Right cardiac atrium (tissue), 5 donors: ENCODE results near the gene ZNF526. TPM values are rescaled to one million over a fixed set of nuclear protein-coding genes. Genes with fewer than 3 reads are reported as not detected.

ENCODE experiments used
- ATAC-seq, 2 donors: fragments of 200-7000 bp; cut with Tn5 transposase; one replicate each; pipeline versions ENCODE4 v1.8.0 to v1.9.1; 2020; ENCODE audit warnings: moderate library complexity in 2 of 2, mild to moderate bottlenecking in 1 of 2
- DNase-seq, 3 donors: peaks; one replicate each; pipeline ENCODE4 v3.0.0-alpha.2; 2020
- H3K27ac ChIP-seq: one replicate; pipeline ENCODE4 v1.5.1; 2013; ENCODE audit warnings: mild to moderate bottlenecking, low read length, control low read depth, moderate library complexity
- H3K27me3 ChIP-seq: one replicate; pipeline ENCODE4 v1.6.1; 2013; ENCODE audit not compliant: control insufficient read depth, insufficient read depth
- H3K4me1 ChIP-seq: one replicate; pipeline ENCODE4 v1.6.1; 2013; ENCODE audit warnings: low read length; ENCODE audit not compliant: control insufficient read depth, insufficient read depth
- H3K4me3 ChIP-seq: one replicate; pipeline ENCODE4 v1.5.1; 2013; ENCODE audit warnings: low read length, control low read depth
- H3K9me3 ChIP-seq: one replicate; pipeline ENCODE4 v1.6.1; 2013; ENCODE audit warnings: low read length; ENCODE audit not compliant: control insufficient read depth
- WGBS: extraction: QIAGEN DNeasy Blood & Tissue Kit; methylation state at CpG from one replicate; pipeline ENCODE4 v1.1.7; 2013; 5-methylcytosine and 5-hydroxymethylcytosine counted together
- intact Hi-C, 4 donors: fragments of 100-400 bp; cut with DNase I; formaldehyde crosslinking; loops; one replicate each; pipeline versions ENCODE4 v1.11.0 to v1.14.0; 2022 to 2023
- polyA plus RNA-seq: library from polyadenylated mRNA; stranded (reverse); fragments of 200-250 nt; gene quantifications from one replicate; pipeline ENCODE4 v1.2.3, GENCODE V29; 2013
- total RNA-seq, 4 donors: library from RNA; stranded (reverse); fragmentation: NEBNext Ultra II Directional; extraction: Animal tissue kit (Norgen Biotek cat#: 25700); gene quantifications; one replicate each; pipeline ENCODE4 v1.2.1, GENCODE V29; 2021
- donor health status: healthy with polysubstance abuse.
- donor health status: DM: no; HTN: yes; CAD: no.
- donor health status: DM: no; HTN: no; CAD: no.
- donor health status: DM: no; HTN: yes; CAD: no; lungs with severe emphysema.
- donor health status: DM: yes; HTN: yes; CAD: no.

Gene ZNF526
- total and polyA plus RNA-seq, 5 donors, result 3.3 to 7.3 (median 6.3) TPM

DNA sequence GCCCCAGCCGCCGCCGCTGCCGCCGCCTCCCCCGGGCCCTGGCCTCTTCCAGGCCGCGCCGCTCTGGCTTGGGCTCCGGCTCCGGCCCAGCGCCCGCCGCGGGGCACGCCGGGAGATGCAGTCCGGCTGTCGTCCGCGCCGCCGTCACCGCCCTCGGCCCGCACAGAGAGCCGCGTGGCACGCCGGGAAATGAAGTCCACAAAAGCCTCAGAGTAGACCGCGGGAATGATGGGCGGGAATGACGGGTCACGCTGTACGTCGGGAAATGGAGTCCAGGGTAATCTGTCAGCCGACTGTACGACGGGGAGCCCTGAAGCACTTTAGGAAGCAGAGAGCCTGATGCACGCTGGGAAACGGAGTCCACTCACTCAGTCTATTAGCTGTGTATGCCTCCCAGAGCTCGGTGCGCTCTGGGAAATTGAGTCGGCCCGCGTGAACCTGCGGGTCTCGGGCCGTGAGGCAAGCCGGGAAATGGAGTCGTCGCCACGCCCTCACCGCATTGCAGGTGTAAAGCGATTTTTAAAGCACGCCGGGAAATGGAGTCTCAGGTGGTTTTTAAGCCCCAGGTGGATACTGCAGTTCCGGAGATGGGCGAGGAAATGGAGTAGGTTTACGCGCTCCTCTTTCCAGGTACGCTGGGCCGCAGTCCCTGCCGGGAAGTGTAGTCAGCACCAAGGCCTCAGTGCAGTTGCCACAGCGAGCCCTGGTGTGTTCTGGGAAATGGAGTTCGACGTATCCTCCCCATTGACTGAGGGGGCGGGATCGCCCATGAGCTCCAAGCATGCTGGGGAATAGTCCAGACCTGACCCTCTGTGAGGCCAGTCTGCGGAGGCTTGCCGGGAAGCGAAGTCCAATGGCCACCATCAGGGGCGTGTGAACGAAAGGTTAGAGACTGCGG, 22.6 kb downstream of the ZNF526 start, which contains the start of gene GSK3A:
Gene GSK3A, minus strand, starts transcription at position 91 of the 898 bp plus-strand sequence. CDS start 137 bp downstream, outside the sequence.
- Histone ChIP-seq H3K4me1 (peaks cover 5% of the 10 kb centered on the region), H3K27ac (peak within 1 kb of the TSS; percentile 94), H3K9me3 (no peaks in the 10 kb centered on the region), H3K27me3 (no peaks in the 10 kb centered on the region), H3K4me3 (peak within 1 kb of the TSS; percentile 94)
- DNase-seq, result peak; percentile 98 to 99 (median 99)
- WGBS, result under 1% methylated on average over 76 of the region's 76 CpGs
- intact Hi-C loops, result no loop called here
- ATAC-seq, result peak; percentile 89 to 91

DNA sequence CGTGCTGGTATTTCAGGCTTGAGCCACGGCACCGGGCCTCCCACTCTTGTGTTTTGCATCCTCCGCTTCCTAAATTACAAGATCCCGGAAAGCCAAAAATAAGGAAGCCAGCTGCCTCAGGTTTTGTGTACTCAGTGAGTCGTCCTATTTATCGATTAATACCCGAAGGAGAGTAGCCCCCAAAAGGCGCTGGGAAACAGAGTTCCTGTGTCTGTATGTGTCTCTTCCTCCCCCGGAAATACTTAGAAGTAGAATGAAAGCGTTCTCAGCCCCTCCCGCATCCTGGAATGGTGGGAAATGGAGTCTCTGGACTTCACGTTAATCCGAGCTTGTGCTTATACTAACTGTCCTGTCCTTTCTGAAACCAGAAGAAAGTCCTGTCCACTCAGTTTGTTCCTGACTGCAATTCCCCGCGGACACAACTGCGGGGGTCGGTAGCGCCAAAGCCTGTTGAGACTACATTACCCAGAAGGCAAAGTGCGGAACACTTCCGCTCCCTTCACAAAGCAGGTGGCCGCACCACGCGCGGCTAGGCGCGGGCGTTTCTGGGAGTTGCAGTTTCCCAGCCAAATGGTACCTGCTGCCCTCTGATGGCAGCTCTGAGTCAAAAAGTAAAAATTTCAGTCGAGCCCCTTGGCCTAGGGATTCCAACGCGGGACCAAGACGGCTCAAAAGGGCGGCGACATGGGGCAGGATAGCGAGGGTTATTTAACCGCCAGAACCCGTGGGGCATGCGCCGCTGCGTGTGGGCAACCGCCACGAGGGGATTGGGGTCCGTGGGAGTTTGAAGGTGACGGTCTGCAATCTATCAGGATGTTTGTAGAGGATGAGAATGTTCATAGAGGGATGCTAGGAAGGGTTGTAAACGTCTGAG, 24.5 kb downstream of the ZNF526 start:
- peak overlapping the region; percentile 90 for H3K27ac ChIP-seq
- H3K9me3 ChIP-seq, result no peaks in the 10 kb centered on the region
- peak; percentile 40 to 48 for ATAC-seq
- H3K27me3 ChIP-seq, result no peaks in the 10 kb centered on the region
- 2% methylated on average over 45 of the region's 45 CpGs for WGBS
- intact Hi-C loops, result loop anchor here (5.0 kb wide), 2 partner anchors 38 to 53 kb away; no protein-coding TSS in a partner anchor
- peaks cover 5% of the 10 kb centered on the region for H3K4me1 ChIP-seq
- DNase-seq, result peak; percentile 94 to 97 (median 96)
- peak overlapping the region; percentile 77 for H3K4me3 ChIP-seq

DNA sequence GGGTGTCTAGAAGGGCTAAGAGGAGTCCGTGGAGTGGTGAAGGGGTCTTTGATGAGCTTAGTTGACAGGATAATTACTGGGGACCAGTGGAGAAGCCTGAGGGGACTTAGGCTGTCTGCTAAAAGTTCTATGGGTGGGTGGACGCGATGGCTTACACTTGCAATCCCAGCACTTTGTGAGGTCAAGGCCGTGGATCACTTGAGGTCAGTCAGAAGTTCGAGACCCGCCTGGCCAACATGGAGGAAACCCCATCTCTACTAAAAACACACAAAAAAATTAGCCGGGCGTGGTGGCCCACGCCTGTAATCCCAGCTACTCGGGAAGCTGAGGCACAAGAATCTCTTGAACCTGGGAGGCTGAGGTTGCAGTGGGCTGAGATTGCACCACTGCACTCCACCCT, 25.1 kb downstream of the ZNF526 start:
- WGBS, result 71% methylated on average over 10 of the region's 10 CpGs
- Histone ChIP-seq H3K27me3 (no peaks in the 10 kb centered on the region), H3K4me3 (no peak overlapping the region), H3K4me1 (peaks cover 9% of the 10 kb centered on the region), H3K27ac (peak overlapping the region; percentile 44), H3K9me3 (no peaks in the 10 kb centered on the region)
- intact Hi-C loops, result loop anchor here (5.0 kb wide), 2 partner anchors 37 to 52 kb away; no protein-coding TSS in a partner anchor
- DNase-seq (no peak), ATAC-seq (no peak)

DNA sequence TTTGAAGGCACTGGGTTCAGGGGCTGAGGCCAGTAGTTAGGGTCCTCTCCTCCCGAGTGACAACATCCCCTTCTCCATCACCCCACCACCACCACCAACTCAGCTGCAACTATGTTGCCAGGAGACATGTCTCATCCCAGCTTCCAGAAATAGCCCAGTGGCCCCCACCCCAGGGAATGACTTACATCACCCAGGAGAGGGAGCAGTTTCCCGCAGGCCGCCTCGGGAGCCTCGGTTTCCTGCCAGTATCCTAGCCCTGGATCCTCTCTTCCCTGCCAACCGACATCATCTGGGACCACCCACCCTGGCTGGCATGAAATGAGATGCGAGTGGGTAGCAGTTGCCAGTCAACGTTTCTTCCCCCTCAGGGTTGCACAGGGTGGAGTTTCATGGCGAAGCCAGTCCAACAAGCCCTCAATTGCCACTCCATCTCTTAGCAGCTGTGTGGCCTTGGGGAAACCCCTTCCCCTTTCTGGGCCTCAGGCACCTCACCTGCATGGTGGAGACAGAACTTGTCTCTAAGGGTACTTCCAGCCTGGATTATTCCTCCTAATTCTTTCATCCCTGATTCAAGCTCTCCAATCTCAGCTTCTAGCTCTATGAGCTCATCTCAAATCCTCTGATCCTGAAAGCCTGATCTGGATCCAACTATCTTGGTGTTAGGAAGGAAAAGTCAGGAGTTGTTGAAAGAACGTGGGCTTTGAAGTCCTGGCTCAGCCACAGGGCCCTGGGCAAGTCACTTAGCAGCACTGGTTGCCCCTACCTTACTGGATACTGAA, 26.2 kb downstream of the ZNF526 start:
- intact Hi-C loops, result loop anchor here (5.0 kb wide), 2 partner anchors 36 to 51 kb away; no protein-coding TSS in a partner anchor
- peak overlapping the region; percentile 25 for H3K27ac ChIP-seq
- H3K4me3 ChIP-seq, result no peak overlapping the region
- peak; percentile 82 to 88 (median 88) for DNase-seq
- peaks cover 14% of the 10 kb centered on the region for H3K4me1 ChIP-seq
- H3K9me3 ChIP-seq, result no peaks in the 10 kb centered on the region
- 13% methylated on average over 10 of the region's 10 CpGs for WGBS
- no peaks in the 10 kb centered on the region for H3K27me3 ChIP-seq
- peak in 1 of 2 donors; percentile 1 for ATAC-seq

DNA sequence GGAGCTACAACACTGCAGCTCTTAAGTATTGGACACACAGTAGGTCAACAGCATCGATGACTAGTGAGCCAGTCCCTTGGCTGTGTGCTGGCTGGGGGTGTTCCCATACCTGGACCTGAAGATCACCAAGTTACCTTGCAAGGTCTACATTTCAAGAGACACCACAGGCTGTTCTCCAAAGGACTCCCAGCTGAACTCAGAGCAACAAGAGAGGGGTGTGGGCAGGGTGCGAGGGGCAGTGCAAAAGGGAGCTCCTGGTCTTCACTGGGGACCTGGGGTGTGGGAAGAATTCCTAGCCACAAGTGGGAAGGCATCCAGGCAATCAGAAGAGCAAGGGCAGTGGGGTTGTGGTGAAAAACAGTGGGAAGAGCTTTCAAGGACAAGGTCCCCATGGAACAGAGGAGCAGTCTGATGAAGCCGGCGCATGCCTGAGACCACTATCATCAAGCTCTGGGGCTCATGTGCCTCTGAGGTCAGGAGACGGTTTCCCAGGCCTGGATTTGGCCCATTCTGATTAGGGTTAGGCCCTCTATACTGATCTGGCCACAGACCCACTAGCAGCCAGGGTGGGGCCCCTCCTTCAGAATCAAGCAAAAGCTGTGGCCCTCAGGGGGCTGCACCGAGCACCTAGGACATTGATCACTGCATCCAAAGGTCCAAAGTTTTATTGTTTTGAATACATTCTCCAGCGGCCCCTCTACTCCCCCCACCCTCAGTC, 27.0 kb downstream of the ZNF526 start:
- no peak for DNase-seq

DNA sequence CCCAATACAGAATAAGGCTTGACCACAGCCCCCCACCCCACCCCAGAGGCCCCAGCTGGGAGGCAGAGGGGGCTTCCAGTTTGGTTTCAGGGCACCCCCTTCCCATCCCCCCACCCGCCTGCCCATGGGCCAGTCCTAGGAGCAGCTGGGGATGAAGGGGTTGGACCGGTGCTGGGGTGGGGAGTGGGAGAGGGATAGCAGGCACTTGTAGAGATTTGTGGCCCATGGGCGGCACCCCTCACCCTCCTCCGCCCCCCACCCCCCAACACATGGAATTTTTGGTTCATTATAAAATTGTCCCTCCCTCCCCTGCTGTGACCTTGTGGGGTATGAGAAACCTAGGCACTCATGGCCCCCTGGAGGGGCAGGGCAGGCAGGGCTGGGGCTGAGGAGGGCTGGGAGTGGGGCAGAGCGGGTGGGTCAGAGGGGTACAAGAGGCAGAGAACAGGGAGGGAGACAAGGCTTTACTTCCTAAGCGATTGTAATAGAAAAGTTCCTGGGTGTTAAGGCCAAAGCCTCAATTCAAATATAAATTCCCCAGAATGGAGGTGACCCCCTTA, 27.6 kb downstream of the ZNF526 start:
- Histone ChIP-seq H3K27ac (no peak overlapping the region), H3K4me1 (peaks cover 18% of the 10 kb centered on the region), H3K9me3 (no peaks in the 10 kb centered on the region), H3K27me3 (no peaks in the 10 kb centered on the region), H3K4me3 (no peak overlapping the region)
- 86% methylated on average over 6 of the region's 6 CpGs for WGBS
- intact Hi-C loops, result loop anchor here (5.0 kb wide), 2 partner anchors 35 to 50 kb away; no protein-coding TSS in a partner anchor
- no peak for DNase-seq
- ATAC-seq, result no peak

More for the DNA sequence above, 27.0 kb downstream of the ZNF526 start:
- no peaks in the 10 kb centered on the region for H3K9me3 ChIP-seq
- no peaks in the 10 kb centered on the region for H3K27me3 ChIP-seq
- 53% methylated on average over 7 of the region's 7 CpGs for WGBS
- ATAC-seq, result no peak
- no peak overlapping the region for H3K4me3 ChIP-seq
- peaks cover 18% of the 10 kb centered on the region for H3K4me1 ChIP-seq
- H3K27ac ChIP-seq, result peak overlapping the region; percentile 25
- intact Hi-C loops, result loop anchor here (5.0 kb wide), 2 partner anchors 35 to 50 kb away; no protein-coding TSS in a partner anchor

DNA sequence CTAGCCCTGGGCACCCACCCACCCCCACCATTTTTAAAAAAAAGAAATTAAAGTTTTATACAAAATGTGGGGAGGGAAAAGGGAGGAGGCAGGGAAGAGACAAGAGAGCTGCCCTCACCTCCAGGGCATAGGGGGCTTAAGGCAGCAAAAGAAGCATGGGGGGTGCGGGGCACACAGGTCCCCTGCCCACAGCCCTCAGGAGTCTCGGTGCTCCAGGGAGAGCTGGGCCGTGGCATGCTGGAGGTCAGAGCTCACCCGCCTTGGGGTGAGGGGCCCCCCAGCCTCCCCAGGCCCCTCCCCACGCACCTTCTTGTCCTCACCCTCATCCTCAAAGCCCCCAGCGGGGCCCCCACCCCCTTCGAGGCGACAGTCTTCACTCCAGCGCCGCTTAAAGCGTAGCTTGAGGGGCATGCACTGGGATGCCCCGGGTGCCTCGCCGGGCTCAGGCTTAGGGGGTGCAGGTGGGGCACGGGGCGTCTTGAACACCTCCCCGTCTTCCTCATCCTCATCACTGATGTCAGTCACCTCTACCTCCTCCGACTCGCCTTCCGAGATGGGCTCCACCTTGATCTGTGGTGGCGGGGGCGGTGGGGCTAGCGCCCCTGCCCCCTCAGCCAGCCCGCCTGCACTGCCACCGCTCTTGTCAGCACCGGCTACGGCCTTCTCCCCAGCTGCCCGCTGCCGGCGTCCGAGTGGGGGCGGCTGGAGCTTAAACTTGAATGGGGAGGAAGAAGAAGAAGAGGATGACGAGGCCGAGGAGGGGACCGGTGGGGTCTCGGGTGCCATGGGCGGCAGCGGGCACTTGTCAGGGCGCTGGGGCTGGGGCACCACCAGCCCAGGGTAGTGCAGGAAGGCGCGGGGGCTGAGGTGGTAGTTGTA, 28.4 kb downstream of the ZNF526 start:
- intact Hi-C loops, result loop anchor here (5.0 kb wide), 2 partner anchors 34 to 49 kb away; no protein-coding TSS in a partner anchor
- Histone ChIP-seq H3K27ac (no peak overlapping the region), H3K4me3 (no peak overlapping the region), H3K27me3 (no peaks in the 10 kb centered on the region), H3K9me3 (no peaks in the 10 kb centered on the region), H3K4me1 (peaks cover 18% of the 10 kb centered on the region)
- WGBS, result 82% methylated on average over 41 of the region's 41 CpGs
- ATAC-seq, result no peak
- DNase-seq, result no peak

DNA sequence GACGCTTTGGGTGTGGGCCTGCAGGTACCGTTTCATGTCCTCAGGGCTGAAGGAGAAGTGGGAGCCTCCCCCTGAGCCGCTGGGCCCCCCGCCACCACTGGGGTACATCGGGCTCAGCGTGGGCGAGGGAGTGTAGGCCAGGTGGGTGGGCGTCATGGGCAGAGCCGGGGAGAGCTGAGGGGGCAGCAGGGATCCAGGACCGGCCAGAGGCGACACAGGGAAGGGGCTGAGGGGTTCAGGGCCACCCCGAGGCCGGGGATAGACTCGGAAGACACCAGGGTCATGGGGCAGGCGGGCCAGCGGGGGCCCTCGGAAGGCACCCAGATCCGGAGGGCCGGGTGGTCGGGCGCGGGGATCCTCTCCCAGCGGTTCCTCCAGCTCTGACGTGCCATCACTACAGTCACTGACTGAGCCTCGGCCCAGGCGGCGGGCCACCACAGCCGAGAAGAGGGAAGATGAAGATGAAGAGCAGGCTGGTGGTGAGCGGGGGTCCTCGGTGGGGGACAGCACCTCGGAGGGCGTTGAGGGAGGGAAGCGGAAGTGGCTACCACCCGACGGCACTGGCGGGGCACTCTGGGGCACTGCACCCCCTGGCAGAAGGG, 29.1 kb downstream of the ZNF526 start:
- ATAC-seq (no peak), DNase-seq (peak in 1 of 3 donors; percentile 73)
- WGBS, result 77% methylated on average over 36 of the region's 36 CpGs
- Histone ChIP-seq H3K27ac (no peak overlapping the region), H3K4me3 (no peak overlapping the region), H3K27me3 (no peaks in the 10 kb centered on the region), H3K9me3 (no peaks in the 10 kb centered on the region), H3K4me1 (peaks cover 18% of the 10 kb centered on the region)
- intact Hi-C loops, result loop anchor here (5.0 kb wide), 2 partner anchors 33 to 48 kb away; no protein-coding TSS in a partner anchor
